ENCODE measurements around the gene CTSF.

GRCh38 chr11:66586136-66586535 is 17.7 kb upstream of the CTSF start:
- TF ChIP-seq CTCF (IDR thresholded peaks at IDR 0.05) = no peak
- TF ChIP-seq POLR2A (IDR thresholded peaks at IDR 0.05) = no peak
